IPS-18a (cell line): ENCODE data around the gene BID.

Experiments used
- H3K27ac ChIP-seq: one replicate; pipeline ENCODE4 v1.5.1; 2013; ENCODE audit warnings: low read length
- H3K27me3 ChIP-seq: one replicate; pipeline ENCODE4 v1.6.1; 2013; ENCODE audit warnings: mild to moderate bottlenecking, low read length; ENCODE audit not compliant: control insufficient read depth, insufficient read depth
- H3K36me3 ChIP-seq: one replicate; pipeline ENCODE4 v1.6.1; 2013; ENCODE audit warnings: low read depth, low read length; ENCODE audit not compliant: control insufficient read depth
- H3K4me1 ChIP-seq: one replicate; pipeline ENCODE4 v1.6.1; 2013; ENCODE audit warnings: low read depth, low read length; ENCODE audit not compliant: control insufficient read depth
- H3K4me3 ChIP-seq: one replicate; pipeline ENCODE4 v1.5.1; 2013; ENCODE audit warnings: low read length
- H3K9ac ChIP-seq: one replicate; pipeline ENCODE4 v1.6.1; 2013; ENCODE audit warnings: mild to moderate bottlenecking, low read length, moderate library complexity
- H3K9me3 ChIP-seq: one replicate; pipeline ENCODE4 v1.6.1; 2013; ENCODE audit warnings: low read depth, low read length; ENCODE audit not compliant: control insufficient read depth

Gene BID

GRCh38 chr22:17814084-17814483 is 39.8 kb upstream of the BID start:
- H3K27ac ChIP-seq, result no peak overlapping the region

GRCh38 chr22:17811119-17811518 is 36.9 kb upstream of the BID start:
- Histone ChIP-seq H3K27me3 (no peaks in the 10 kb centered on the region), H3K4me3 (no peak overlapping the region), H3K9ac (no peak overlapping the region), H3K27ac (no peak overlapping the region), H3K4me1 (no peaks in the 10 kb centered on the region), H3K36me3 (no peaks in the 10 kb centered on the region), H3K9me3 (no peaks in the 10 kb centered on the region)

More at GRCh38 chr22:17814084-17814483, 39.8 kb upstream of the BID start:
- Histone ChIP-seq H3K4me3 (no peak overlapping the region), H3K4me1 (no peaks in the 10 kb centered on the region), H3K9ac (no peak overlapping the region), H3K27me3 (no peaks in the 10 kb centered on the region), H3K36me3 (no peaks in the 10 kb centered on the region), H3K9me3 (no peaks in the 10 kb centered on the region)

- no peak overlapping the region for H3K4me3 ChIP-seq
- no peaks in the 10 kb centered on the region for H3K27me3 ChIP-seq
- no peaks in the 10 kb centered on the region for H3K9me3 ChIP-seq
- H3K27ac ChIP-seq, result no peak overlapping the region
- H3K4me1 ChIP-seq, result no peaks in the 10 kb centered on the region
- H3K36me3 ChIP-seq, result no peaks in the 10 kb centered on the region
- H3K9ac ChIP-seq, result no peak overlapping the region
These were observed 36.4 kb upstream of the BID start for GRCh38 chr22:17810570-17811116.

- no peaks in the 10 kb centered on the region for H3K9me3 ChIP-seq
- no peak overlapping the region for H3K27ac ChIP-seq
- no peak overlapping the region for H3K4me3 ChIP-seq
- no peak overlapping the region for H3K9ac ChIP-seq
- no peaks in the 10 kb centered on the region for H3K27me3 ChIP-seq
- H3K4me1 ChIP-seq, result peaks cover 5% of the 10 kb centered on the region
- no peaks in the 10 kb centered on the region for H3K36me3 ChIP-seq
These were observed 34.6 kb upstream of the BID start for GRCh38 chr22:17808693-17809403.

- no peaks in the 10 kb centered on the region for H3K9me3 ChIP-seq
These were observed 33.5 kb upstream of the BID start for GRCh38 chr22:17807578-17808410.

GRCh38 chr22:17807086-17807485 is 32.8 kb upstream of the BID start:
- no peaks in the 10 kb centered on the region for H3K27me3 ChIP-seq
- peaks cover 5% of the 10 kb centered on the region for H3K4me1 ChIP-seq
- no peaks in the 10 kb centered on the region for H3K36me3 ChIP-seq
- H3K4me3 ChIP-seq, result no peak overlapping the region
- no peak overlapping the region for H3K9ac ChIP-seq
- no peak overlapping the region for H3K27ac ChIP-seq
- H3K9me3 ChIP-seq, result no peaks in the 10 kb centered on the region

More at GRCh38 chr22:17807578-17808410, 33.5 kb upstream of the BID start:
- no peak overlapping the region for H3K27ac ChIP-seq
- H3K27me3 ChIP-seq, result no peaks in the 10 kb centered on the region
- H3K36me3 ChIP-seq, result no peaks in the 10 kb centered on the region
- no peak overlapping the region for H3K9ac ChIP-seq
- no peak overlapping the region for H3K4me3 ChIP-seq
- H3K4me1 ChIP-seq, result peaks cover 5% of the 10 kb centered on the region

GRCh38 chr22:17806437-17806836 is 32.2 kb upstream of the BID start:
- Histone ChIP-seq H3K27ac (no peak overlapping the region), H3K27me3 (no peaks in the 10 kb centered on the region), H3K9ac (no peak overlapping the region), H3K36me3 (no peaks in the 10 kb centered on the region), H3K4me1 (peaks cover 5% of the 10 kb centered on the region), H3K4me3 (no peak overlapping the region), H3K9me3 (no peaks in the 10 kb centered on the region)

GRCh38 chr22:17804331-17805080 is 30.2 kb upstream of the BID start:
- no peak overlapping the region for H3K27ac ChIP-seq
- H3K27me3 ChIP-seq, result no peaks in the 10 kb centered on the region
- no peaks in the 10 kb centered on the region for H3K36me3 ChIP-seq
- H3K9ac ChIP-seq, result no peak overlapping the region
- no peak overlapping the region for H3K4me3 ChIP-seq
- no peaks in the 10 kb centered on the region for H3K9me3 ChIP-seq
- peaks cover 5% of the 10 kb centered on the region for H3K4me1 ChIP-seq

GRCh38 chr22:17803609-17804270 is 29.5 kb upstream of the BID start:
- Histone ChIP-seq H3K9ac (no peak overlapping the region), H3K4me1 (peaks cover 5% of the 10 kb centered on the region), H3K4me3 (no peak overlapping the region), H3K36me3 (no peaks in the 10 kb centered on the region), H3K27ac (no peak overlapping the region), H3K9me3 (no peaks in the 10 kb centered on the region), H3K27me3 (no peaks in the 10 kb centered on the region)

GRCh38 chr22:17802822-17803221 is 28.6 kb upstream of the BID start:
- no peak overlapping the region for H3K9ac ChIP-seq
- H3K4me3 ChIP-seq, result no peak overlapping the region
- no peak overlapping the region for H3K27ac ChIP-seq
- no peaks in the 10 kb centered on the region for H3K9me3 ChIP-seq
- peaks cover 5% of the 10 kb centered on the region for H3K4me1 ChIP-seq
- no peaks in the 10 kb centered on the region for H3K27me3 ChIP-seq
- no peaks in the 10 kb centered on the region for H3K36me3 ChIP-seq

- Histone ChIP-seq H3K4me3 (no peak overlapping the region), H3K4me1 (peaks cover 5% of the 10 kb centered on the region), H3K9ac (no peak overlapping the region), H3K27me3 (no peaks in the 10 kb centered on the region), H3K9me3 (no peaks in the 10 kb centered on the region), H3K36me3 (no peaks in the 10 kb centered on the region), H3K27ac (no peak overlapping the region)
These were observed 28.1 kb upstream of the BID start for GRCh38 chr22:17802411-17802810.
